Left forelimb (tissue), 1 donor: ENCODE results near the gene ZNF566.

Experiments
- DNase-seq: peaks from one replicate; pipeline ENCODE4 v3.0.0-alpha.2; 2018; ENCODE audit warnings: low spot score

The ZNF566 gene

GRCh38 chr19:36441339-36441738, 48.0 kb downstream of the ZNF566 start:
- DNase-seq, result no peak

GRCh38 chr19:36436531-36436930, 52.8 kb downstream of the ZNF566 start:
- no peak for DNase-seq

DNA sequence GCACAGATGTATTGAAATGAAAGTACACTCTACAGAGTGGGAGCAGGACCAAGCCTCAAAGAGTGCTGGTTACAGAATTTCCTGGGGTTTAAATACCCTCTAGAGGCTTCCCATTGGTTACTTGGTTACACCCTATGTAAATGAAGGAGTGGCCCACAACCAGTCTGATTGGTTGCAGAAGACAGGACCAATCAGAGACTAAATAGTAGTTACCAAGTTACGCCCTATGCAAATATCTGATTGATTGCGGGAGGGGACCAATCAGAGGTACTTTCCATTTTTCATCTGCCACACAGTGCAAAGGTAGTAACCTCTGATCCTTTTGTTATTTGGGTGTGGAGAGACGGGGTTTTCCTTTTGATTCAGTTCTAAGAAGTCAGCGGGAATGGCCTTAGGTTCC, 65.4 kb downstream of the ZNF566 start:
- DNase-seq, result no peak

DNA sequence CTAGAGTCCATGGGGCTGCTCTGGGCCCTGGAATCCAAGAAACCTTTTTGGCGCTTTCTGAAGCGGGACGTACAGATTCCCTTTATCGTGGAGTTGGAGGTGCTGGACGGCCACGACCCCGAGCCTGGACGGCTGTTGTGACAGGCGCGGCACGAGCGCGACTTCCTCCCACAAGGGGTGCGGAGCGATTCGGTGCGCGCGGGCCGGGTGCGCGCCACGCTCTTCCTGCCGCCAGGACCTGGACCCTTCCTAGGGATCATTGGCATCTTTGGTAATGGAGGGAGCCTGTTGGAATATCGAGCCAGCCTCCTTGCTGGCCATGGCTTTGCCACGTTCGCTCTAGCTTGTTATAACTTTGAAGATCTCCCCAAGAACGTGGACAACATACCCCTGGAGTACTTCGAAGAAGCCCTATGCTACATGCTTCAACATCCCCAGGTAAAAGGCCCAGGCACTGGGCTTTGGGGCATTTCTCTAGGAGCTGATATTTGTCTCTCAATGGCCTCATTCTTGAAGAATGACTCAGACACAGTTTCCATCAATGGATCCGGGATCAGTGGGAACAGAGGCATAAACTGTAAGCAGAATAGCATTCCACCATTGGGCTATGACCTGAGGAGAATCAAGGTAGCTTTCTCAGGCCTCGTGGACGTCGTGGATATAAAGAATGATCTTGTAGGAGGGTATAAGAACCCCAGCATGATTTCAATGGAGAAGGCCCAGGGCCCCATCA, 67.4 kb downstream of the ZNF566 start:
- peak; percentile 65 for DNase-seq

- peak; percentile 70 for DNase-seq
These were observed 68.2 kb downstream of the ZNF566 start for GRCh38 chr19:36420961-36421748.

DNA sequence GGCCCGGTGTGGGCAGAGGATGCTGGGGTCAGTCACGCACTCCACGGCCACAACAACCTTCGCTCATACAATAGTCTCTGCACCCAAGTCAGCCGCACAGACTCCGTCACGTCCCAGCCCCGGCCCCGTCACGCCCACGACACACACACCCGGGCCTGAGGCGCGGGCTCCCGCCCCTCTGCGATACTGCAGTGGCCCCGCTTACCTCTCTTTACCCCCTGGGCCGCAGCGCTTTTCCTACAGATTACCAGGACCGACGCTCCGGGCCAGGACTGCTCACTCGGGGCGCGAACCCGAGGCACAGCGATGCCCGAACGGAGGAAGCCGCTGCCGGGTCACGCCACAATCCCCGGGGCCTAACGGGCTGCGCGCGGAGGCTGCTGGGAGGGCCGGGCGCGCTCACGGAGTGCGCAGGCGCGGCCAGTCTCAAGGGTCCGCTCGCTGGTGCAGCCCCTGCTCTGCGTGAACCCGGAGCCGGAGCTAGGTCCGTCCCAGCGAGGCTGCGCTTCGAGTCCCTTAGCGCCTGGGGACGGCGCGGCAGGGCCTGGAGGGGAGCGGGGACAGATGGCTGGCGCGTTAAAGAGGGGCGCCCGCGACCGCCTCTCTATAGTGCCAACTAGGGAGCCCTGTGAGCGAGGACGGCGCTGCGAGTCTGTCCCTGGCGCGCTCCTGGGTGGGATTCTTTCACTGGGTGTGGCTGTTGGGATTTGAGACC, 70.9 kb downstream of the ZNF566 start, which contains the start of gene ZFP82:
Gene ZFP82, minus strand, starts transcription at position 358 of the 715 bp plus-strand sequence. CDS start 8,855 bp downstream, outside the sequence.
- DNase-seq, result peak; percentile 91

DNA sequence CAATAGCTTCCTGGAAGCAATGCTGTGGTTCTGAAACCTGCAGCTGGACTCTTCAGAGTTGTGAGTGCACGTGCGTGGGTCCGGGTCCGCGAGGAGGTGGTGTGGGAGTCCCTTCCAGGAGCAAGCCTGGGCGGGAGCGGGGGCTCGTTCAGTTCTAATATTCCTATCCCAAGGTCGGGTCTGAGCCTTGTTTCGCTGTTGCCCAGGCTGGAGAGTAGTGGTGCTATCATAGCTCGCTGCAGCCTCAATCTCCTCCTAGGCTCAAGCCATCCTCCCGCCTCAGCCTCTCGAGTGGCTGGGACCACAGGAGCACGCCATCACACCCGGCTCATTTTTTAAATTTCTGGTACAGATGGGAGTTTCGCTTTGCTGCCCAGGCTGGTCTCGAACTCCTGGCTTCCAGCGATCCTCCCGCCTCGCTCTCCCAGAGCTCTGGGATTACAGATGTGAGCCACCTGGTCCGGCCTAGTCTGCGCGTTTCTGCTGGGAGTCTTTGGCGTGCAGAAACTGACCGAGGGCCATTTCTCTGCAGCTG, 71.5 kb downstream of the ZNF566 start:
- no peak for DNase-seq

GRCh38 chr19:36409841-36410240, 79.5 kb downstream of the ZNF566 start:
- DNase-seq, result no peak

- DNase-seq, result no peak
These were observed 81.3 kb downstream of the ZNF566 start for GRCh38 chr19:36408101-36408500.

- no peak for DNase-seq
These were observed 84.9 kb downstream of the ZNF566 start for GRCh38 chr19:36404498-36404897.

DNA sequence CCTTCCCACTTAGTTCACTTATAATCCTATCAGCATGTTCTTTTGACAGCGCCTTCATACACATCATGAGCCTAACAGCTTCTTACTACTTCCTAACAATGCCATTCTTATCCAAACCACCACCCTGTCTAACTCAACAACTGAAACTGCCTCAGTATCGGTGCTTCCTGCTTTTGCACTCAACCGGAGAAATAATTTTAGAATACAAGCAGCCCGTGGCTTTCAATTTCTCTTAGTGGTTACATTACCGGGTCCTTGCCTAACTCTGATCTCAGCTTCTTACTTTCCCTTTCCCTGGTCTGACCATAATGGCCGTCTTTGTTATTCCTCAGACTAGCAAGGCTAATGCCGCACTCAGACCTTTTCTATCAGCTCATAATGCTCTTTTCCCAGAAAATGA, 87.9 kb downstream of the ZNF566 start:
- DNase-seq, result no peak

DNA sequence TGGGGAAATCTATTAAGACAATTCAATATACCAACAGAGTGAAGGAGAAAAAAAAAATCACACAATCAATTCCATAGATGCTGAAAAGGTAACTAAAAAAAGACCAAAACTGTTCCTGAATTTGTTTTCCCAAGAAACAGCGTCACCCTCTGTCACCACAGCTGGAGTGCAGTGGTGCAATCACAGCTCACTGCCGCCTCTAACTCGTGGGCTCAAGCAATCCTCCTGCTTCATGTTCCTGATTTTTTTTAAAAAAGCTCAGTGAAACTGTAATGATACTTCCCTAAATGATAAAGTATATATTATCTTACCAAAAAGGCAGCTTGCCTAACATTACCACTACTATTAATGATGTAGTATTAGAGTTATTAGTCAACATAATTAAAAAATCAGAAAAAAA, 90.8 kb downstream of the ZNF566 start:
- no peak for DNase-seq
